ENCODE measurements around the gene FBN1.

The FBN1 gene

DNA sequence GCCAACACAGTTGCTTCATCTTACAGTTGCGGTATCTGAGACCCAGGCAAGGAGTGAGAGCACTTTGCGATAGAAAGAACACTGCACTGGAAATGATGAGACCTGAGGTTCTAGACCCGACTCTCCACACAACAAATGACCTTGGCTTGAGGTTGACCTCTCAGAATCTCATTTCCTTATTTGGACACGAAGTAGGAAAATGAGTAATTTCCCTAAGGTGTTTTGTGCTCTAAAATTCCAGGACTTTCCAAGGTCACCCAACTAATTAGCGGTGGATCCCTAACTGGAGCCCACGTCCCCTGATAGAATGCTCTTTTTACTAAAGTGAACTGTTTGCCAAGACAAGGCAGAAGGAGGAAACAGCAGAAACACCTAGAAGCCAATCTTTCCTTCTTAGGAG is 26.7 kb upstream of the FBN1 start:
- POLR2A ChIA-PET = no interaction called here

DNA sequence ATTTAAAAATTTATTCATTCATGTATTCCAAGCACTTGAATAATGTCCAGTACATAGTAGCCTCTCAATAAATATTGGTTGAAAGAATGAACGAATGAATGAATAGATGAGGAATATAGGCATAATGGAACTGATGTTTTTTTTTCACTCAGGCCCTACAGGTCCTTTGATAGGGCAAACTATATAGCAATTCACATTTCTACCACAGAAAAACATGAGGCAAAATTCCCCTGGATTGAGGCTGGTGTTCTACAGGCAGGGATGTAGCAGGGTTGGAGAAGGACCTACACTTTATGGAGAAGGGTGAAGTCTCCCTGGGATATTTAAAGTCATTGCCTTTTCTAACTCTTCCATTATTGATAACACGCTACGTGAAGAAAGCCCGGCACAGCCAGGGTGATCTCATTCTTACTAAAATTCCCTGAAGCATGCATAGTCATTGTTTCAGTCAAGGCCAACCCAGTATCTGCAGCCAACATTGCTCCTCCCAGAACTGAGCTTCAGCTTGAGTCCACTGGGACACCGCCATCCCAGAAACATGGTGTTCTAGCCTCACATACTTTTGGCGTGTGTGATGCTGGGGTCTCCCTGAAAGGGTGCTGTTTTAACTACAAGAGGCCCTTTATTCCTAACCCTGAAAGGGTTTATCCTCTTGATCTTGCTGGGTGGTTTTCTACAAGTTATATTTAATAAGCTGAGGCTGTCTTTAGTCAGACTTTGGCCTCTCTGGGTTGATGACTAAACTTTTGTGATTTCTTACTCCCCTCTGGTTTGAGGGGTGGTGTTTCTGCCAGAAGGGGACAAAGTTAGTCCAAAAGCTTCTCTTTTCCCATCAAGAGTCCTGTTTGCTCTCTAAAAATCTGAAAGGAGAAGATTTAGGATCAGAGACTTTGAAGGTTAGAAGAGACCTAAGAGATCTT is 25.9 kb upstream of the FBN1 start:
- CTCF ChIA-PET = interaction anchor here (0.8 to 2.3 kb wide), 7 partner anchors 8 to 319 kb away, joined by 3 to 11 read pairs (median 5); no protein-coding TSS in a partner anchor
- TF ChIP-seq, protein P1, sequence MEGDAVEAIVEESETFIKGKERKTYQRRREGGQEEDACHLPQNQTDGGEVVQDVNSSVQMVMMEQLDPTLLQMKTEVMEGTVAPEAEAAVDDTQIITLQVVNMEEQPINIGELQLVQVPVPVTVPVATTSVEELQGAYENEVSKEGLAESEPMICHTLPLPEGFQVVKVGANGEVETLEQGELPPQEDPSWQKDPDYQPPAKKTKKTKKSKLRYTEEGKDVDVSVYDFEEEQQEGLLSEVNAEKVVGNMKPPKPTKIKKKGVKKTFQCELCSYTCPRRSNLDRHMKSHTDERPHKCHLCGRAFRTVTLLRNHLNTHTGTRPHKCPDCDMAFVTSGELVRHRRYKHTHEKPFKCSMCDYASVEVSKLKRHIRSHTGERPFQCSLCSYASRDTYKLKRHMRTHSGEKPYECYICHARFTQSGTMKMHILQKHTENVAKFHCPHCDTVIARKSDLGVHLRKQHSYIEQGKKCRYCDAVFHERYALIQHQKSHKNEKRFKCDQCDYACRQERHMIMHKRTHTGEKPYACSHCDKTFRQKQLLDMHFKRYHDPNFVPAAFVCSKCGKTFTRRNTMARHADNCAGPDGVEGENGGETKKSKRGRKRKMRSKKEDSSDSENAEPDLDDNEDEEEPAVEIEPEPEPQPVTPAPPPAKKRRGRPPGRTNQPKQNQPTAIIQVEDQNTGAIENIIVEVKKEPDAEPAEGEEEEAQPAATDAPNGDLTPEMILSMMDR (IDR thresholded peaks at IDR 0.05; ENCODE audit: control extremely low read depth, extremely low read depth, low read depth, missing control alignments) = no peak

More for the DNA sequence above, 26.7 kb upstream of the FBN1 start:
- DNase-seq (ENCODE audit: extremely low spot score) = no peak
- CTCF ChIA-PET = no interaction called here
- TF ChIP-seq, protein P1 (IDR thresholded peaks at IDR 0.05; ENCODE audit: control extremely low read depth, extremely low read depth, low read depth, missing control alignments) = no peak

DNA sequence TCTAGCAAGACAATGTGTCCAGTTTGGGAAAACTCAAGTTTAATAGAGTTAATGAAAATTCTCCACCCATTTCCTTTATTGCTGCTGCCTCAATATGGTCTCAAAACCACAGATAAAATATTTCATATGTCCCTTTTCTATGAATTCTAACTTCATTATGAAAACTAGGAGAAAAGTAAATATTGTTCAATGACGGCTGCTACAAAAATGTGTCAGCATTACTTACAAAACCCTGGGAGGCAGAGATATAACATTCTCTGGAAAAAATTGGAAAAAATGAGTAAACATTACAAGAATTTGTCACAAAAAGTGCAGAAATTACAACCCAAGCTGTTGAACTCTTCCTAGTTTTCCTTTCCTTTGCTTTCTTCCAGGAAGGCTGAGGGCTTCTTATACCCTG is 22.2 kb upstream of the FBN1 start:
- TF ChIP-seq, protein P1 (IDR thresholded peaks at IDR 0.05; ENCODE audit: control extremely low read depth, extremely low read depth, low read depth, missing control alignments) = no peak
- POLR2A ChIA-PET = no interaction called here
- no peak for DNase-seq (ENCODE audit: extremely low spot score)
- CTCF ChIA-PET = no interaction called here

More for the DNA sequence above, 25.9 kb upstream of the FBN1 start:
- DNase-seq (ENCODE audit: extremely low spot score) = no peak
- POLR2A ChIA-PET = no interaction called here

DNA sequence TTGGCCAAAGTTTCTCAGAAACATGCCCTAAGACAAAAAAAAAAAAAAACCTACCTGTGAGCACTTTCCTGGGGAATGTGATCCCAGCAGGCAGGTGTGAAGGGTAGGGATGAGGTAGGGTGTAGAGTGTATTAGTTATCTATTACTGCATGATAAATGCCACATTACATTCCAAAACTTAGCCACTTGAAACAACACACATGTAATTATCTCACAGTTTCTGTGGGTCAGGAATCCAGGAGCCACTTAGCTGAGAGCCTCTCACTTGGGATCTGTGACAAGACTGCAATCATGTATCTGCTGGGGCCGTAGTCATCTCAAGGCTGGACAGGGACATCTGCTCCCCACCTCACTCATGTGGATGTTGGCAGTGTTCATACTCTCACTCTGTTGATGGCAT is 18.9 kb upstream of the FBN1 start:
- DNase-seq (ENCODE audit: extremely low spot score) = no peak
- ChIA-PET CTCF (interaction anchor here (1.3 kb wide), 2 partner anchors 10 to 13 kb away, joined by 3 to 4 read pairs; no protein-coding TSS in a partner anchor), POLR2A (no interaction called here)
- TF ChIP-seq, protein P1 (IDR thresholded peaks at IDR 0.05; ENCODE audit: control extremely low read depth, extremely low read depth, low read depth, missing control alignments) = no peak

DNA sequence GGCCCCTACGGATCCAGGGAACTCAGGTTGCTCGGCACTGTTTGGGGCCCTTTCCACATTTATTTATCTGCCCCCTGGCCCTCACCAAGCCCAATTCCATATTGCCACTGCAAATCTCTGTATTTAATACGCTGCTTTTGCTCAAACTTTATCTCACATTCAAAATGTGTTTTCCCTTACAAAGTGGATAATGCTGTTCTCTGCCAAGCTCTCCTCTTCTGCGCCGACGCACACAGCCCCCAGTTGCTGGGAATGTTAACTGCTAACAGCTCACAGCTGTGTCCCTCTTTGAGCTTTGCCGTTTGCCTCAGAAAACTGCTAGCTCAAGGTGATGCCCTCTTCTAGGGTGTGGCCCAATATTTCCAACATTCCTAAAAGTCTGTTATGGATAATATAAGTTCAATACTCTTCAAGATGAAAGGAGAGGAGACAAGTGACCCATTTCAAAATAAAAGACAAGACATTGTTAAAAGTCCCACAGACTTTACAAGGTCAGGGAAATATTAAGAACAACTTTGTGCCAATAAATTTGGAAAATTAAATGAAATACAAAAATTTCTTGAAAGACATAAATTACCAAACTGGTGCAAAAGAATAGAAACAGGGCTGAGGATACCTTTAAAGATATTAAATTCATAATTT is 12.6 kb upstream of the FBN1 start:
- TF ChIP-seq, protein P1 (IDR thresholded peaks at IDR 0.05; ENCODE audit: control extremely low read depth, extremely low read depth, low read depth, missing control alignments) = no peak
- no peak for DNase-seq (ENCODE audit: extremely low spot score)

DNA sequence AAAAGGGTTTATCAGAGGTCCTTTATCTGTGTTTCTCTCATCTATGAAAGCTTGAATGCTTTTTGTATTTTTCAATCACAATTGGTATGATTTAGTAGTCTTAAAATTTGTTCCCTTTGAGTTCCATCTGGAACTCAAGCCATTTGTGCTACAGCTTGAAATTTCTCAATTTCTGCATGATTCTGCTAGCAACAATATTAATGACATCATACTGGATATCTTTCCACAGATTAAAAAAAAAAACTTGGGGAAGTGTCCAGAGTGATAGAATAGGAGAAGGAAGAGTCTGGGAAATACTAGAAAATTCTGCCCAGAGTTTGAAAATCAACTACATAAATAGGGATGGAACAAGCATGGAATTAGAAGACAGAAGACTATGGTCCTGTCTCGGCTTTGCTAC is 9.3 kb upstream of the FBN1 start:
- DNase-seq (ENCODE audit: extremely low spot score) = no peak
- POLR2A ChIA-PET = no interaction called here
- TF ChIP-seq, protein P1 (IDR thresholded peaks at IDR 0.05; ENCODE audit: control extremely low read depth, extremely low read depth, low read depth, missing control alignments) = no peak
- CTCF ChIA-PET = interaction anchor here (1.7 kb wide), 1 partner anchor 16 kb away, joined by 5 read pairs; no protein-coding TSS in a partner anchor

More for the DNA sequence above, 12.6 kb upstream of the FBN1 start:
- ChIA-PET CTCF (interaction anchor here (1.8 to 2.0 kb wide), 2 partner anchors 12 to 13 kb away, joined by 5 to 8 read pairs; no protein-coding TSS in a partner anchor), POLR2A (no interaction called here)

Measured in GM10248 (cell line).